ENCODE measurements around the gene CARF.

Gene CARF

DNA sequence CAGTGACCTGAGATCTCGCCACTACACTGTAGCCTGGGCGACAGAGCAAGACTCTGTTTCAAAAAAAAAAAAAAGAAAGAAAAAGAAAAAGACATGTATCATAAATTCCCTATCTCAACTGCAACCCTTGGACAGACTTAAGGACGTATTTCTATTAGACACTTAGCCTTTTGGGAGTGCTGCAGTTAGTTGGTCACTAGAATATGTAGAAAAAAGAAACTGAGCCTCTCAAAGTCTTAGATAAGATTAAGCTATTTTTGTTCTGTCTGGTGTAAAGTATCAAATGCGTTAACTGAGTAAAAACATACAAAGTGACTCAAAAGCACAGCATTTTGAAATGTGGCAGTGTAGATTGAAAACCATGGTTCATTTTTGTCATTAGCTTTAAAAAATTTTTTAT, 109.9 kb downstream of the CARF start:
- no peak for DNase-seq (ENCODE audit: low spot score)

DNA sequence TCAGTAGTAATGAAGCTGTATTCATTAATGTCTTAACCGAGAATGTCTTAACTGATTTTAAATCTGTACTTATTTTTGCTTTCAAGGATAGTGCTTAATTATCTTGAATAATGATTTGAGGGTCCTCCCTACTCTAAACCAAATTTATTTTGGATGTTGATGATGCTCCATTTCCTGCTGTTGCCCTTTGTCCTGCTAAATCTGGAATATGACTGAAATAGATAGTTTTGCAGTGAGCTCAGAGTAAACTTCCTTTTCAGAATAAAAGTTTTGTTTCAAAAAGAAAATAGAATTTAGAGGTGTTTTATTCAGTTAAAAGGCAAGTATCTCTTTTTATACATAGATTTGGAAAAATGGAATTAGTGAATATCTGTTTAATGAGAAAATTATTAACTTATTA, 110.7 kb downstream of the CARF start:
- DNase-seq (ENCODE audit: low spot score), result peak; percentile 69

DNA sequence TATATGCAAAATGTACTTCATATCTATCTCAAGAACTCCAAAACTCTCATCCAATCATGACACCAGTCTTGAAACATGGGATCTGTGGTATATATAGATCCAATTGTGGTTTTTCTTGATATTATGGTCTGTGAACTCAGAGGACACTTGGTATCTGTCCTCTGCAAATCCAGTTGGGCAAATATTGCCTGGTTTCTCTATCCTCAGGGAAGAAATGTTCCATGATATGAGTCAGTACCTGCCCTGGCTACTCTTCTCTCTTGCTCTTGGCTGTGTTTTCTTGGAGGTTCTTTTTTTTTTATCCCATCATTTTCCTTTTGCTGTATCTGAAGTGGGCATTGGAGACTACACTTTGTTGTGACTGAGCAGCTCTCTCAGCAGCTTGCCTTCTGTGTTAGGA, 113.5 kb downstream of the CARF start:
- no peak for DNase-seq (ENCODE audit: low spot score)

DNA sequence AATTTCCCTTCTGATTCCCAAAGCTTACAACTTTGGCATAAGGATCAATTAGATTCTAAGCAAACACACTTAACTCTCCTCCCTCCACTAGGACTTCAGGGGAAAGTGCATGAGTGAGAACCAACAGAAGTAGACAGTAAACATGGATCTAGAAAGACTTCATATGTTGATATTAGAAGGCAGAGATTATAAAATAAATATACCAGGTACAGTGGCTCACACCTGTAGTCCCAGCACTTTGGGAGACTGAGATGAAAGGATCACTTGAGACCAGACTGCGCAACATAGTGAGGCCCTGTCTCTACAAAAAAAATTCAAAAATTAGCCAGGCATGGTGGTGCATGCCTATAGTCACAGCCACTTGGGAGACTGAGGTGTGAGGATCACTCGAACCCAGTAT, 118.5 kb downstream of the CARF start:
- DNase-seq (ENCODE audit: low spot score), result no peak

DNA sequence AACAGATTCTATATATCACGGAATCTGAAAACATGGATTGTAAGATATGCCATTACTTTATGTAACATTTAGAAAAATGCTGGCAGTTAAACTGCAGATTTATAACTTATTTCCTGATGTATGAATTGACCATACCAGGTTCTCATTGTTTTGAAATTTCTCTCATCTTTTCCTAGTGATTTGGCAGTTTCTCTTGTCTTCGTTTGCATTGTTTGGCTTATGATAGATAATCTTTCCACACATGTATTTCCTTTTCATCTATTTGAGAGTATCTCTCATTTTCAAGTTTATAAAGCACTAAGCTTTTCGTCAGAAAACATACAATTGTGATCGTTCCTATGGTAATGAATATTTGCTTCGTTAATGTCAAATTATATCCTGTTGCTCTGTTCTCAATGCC, 118.9 kb downstream of the CARF start:
- no peak for DNase-seq (ENCODE audit: low spot score)

DNA sequence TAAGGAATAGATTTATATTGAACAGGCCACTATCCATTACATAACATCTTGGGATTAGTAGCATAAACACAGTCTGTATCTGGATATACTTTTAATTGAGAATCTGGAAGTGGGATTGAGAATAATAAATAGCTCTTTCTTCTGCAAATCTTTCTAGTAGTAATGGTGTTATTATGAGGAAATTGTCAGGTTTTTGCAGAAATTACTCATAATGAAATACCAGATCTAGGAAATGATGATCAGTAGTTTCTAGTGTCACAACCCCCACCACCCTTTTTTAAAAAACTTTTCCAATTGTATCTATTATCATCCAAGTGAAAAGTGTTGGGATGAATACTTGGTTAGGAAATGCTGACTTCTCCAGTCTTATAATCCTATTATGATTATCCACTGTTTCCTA, 121.3 kb downstream of the CARF start:
- no peak for DNase-seq (ENCODE audit: low spot score)

DNA sequence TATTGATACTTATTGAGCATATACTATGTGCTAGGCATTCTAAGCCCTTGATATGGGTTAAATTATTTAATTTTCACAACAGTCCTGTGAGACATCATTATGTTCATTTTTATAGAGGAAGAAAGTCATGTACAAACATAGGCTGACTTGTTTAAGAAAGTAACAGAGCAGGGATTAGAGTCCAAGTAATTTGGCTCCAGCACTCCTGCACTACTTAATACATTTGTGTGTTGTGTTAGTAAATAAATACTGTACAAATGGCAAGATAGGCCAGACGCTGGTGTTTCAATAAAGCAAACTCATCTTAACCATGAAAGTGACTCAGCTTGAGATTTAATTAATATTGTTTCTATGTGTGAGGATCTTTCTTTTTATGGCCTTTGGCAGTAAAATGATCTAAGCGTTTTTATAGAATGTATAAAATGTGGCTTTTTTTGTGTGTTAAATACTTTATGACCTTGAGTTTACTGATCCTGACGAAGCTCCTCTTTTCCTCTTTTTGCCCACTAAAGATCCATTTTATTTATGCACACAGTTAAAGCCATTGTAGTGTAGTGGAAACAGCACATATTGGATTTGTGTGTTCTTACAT, 123.9 kb downstream of the CARF start:
- no peak for DNase-seq (ENCODE audit: low spot score)

Measured in kidney capillary endothelial cell (primary cell).